ENCODE data around the gene JAM2.
"Not testable (repeated sequence)": the region's sequence is repeated elsewhere in the genome, so short reads cannot be mapped to it uniquely, and the experiment has no call there.

JAM2 gene

GRCh38 chr21:25688275-25689155, 49.5 kb downstream of the JAM2 start:
- no peaks in the 10 kb centered on the region for H3K4me1 ChIP-seq (ENCODE audit: low read length)
- no peak overlapping the region for H3K9ac ChIP-seq (ENCODE audit: low read length)
- H3K79me2 ChIP-seq (ENCODE audit: low read length): no peaks in the 10 kb centered on the region
- no peak overlapping the region for H3K27ac ChIP-seq (ENCODE audit: low read length)
- no peak overlapping the region for H3K4me3 ChIP-seq (ENCODE audit: low read length)
- H3K9me3 ChIP-seq (ENCODE audit: insufficient read depth, low read length): no peaks in the 10 kb centered on the region
- H3K27me3 ChIP-seq (ENCODE audit: low read depth, low read length): no peaks in the 10 kb centered on the region
- H4K20me1 ChIP-seq (ENCODE audit: insufficient read depth, low read length): no peaks in the 10 kb centered on the region
- H3K36me3 ChIP-seq (replicated peaks; ENCODE audit: low read depth, low read length): no peaks in the 10 kb centered on the region
- TF ChIP-seq CTCF (IDR thresholded peaks at IDR 0.05; ENCODE audit: low read depth, low read length) (no peak), EZH2phosphoT487 (IDR thresholded peaks at IDR 0.05; ENCODE audit: low read depth) (no peak)
- H2AFZ ChIP-seq (ENCODE audit: low read depth, low read length): no peak overlapping the region
- H3K4me2 ChIP-seq (ENCODE audit: low read length): no peak overlapping the region

GRCh38 chr21:25689226-25689625, 50.2 kb downstream of the JAM2 start:
- Histone ChIP-seq H3K4me1 (ENCODE audit: low read length) (no peaks in the 10 kb centered on the region), H3K27ac (ENCODE audit: low read length) (no peak overlapping the region), H3K27me3 (ENCODE audit: low read depth, low read length) (no peaks in the 10 kb centered on the region), H3K36me3 (replicated peaks; ENCODE audit: low read depth, low read length) (no peaks in the 10 kb centered on the region), H3K4me3 (ENCODE audit: low read length) (no peak overlapping the region), H3K79me2 (ENCODE audit: low read length) (no peaks in the 10 kb centered on the region), H3K9ac (ENCODE audit: low read length) (no peak overlapping the region), H3K9me3 (ENCODE audit: insufficient read depth, low read length) (no peaks in the 10 kb centered on the region), H4K20me1 (ENCODE audit: insufficient read depth, low read length) (no peaks in the 10 kb centered on the region), H2AFZ (ENCODE audit: low read depth, low read length) (no peak overlapping the region), H3K4me2 (ENCODE audit: low read length) (no peak overlapping the region)
- TF ChIP-seq EZH2phosphoT487 (IDR thresholded peaks at IDR 0.05; ENCODE audit: low read depth) (no peak), CTCF (IDR thresholded peaks at IDR 0.05; ENCODE audit: low read depth, low read length) (no peak)

- TF ChIP-seq CTCF (IDR thresholded peaks at IDR 0.05; ENCODE audit: low read depth, low read length) (no peak), EZH2phosphoT487 (IDR thresholded peaks at IDR 0.05; ENCODE audit: low read depth) (no peak)
- no peak overlapping the region for H3K27ac ChIP-seq (ENCODE audit: low read length)
- H3K4me3 ChIP-seq (ENCODE audit: low read length): no peak overlapping the region
- H3K9ac ChIP-seq (ENCODE audit: low read length): no peak overlapping the region
- H3K9me3 ChIP-seq (ENCODE audit: insufficient read depth, low read length): no peaks in the 10 kb centered on the region
- no peaks in the 10 kb centered on the region for H3K36me3 ChIP-seq (replicated peaks; ENCODE audit: low read depth, low read length)
- H3K27me3 ChIP-seq (ENCODE audit: low read depth, low read length): no peaks in the 10 kb centered on the region
- H2AFZ ChIP-seq (ENCODE audit: low read depth, low read length): no peak overlapping the region
- H3K4me2 ChIP-seq (ENCODE audit: low read length): no peak overlapping the region
- no peaks in the 10 kb centered on the region for H3K79me2 ChIP-seq (ENCODE audit: low read length)
- no peaks in the 10 kb centered on the region for H3K4me1 ChIP-seq (ENCODE audit: low read length)
- H4K20me1 ChIP-seq (ENCODE audit: insufficient read depth, low read length): no peaks in the 10 kb centered on the region
Measured at GRCh38 chr21:25691976-25692375, 52.9 kb downstream of the JAM2 start.

- not testable (repeated sequence) for H3K27ac ChIP-seq (ENCODE audit: low read length); H3K4me3 ChIP-seq (ENCODE audit: low read length); H3K9me3 ChIP-seq (ENCODE audit: insufficient read depth, low read length); H2AFZ ChIP-seq (ENCODE audit: low read depth, low read length); H3K4me1 ChIP-seq (ENCODE audit: low read length); H4K20me1 ChIP-seq (ENCODE audit: insufficient read depth, low read length); H3K27me3 ChIP-seq (ENCODE audit: low read depth, low read length); H3K4me2 ChIP-seq (ENCODE audit: low read length); H3K36me3 ChIP-seq (replicated peaks; ENCODE audit: low read depth, low read length); H3K9ac ChIP-seq (ENCODE audit: low read length); H3K79me2 ChIP-seq (ENCODE audit: low read length)
Measured at GRCh38 chr21:25695461-25695860, 56.4 kb downstream of the JAM2 start.

Measured in OCI-LY3 (cell line).